KG1 (cell line): Measurements from ENCODE around the gene DSCAM.
"Not testable (repeated sequence)": the region's sequence is repeated elsewhere in the genome, so short reads cannot be mapped to it uniquely, and the experiment has no call there.

Source experiments
- DNase-seq: peaks from one replicate; lab custom pipeline; 2025; lab: John Stamatoyannopoulos, UW

The DSCAM gene

GRCh38 chr21:40049031-40049930 lies 797.7 kb downstream of the DSCAM start:
- DNase-seq = no peak

GRCh38 chr21:40047993-40048730 lies 798.8 kb downstream of the DSCAM start:
- DNase-seq = no peak

GRCh38 chr21:40047211-40047610 lies 799.7 kb downstream of the DSCAM start:
- DNase-seq = no peak

- DNase-seq = no peak
These were observed 803.1 kb downstream of the DSCAM start for GRCh38 chr21:40043866-40044265.

- DNase-seq = no peak
These were observed 803.5 kb downstream of the DSCAM start for GRCh38 chr21:40043423-40043822.

GRCh38 chr21:40041446-40041845 lies 805.5 kb downstream of the DSCAM start:
- no peak for DNase-seq

- not testable (repeated sequence) for DNase-seq
These were observed 813.7 kb downstream of the DSCAM start for GRCh38 chr21:40033156-40033782.

- no peak for DNase-seq
These were observed 817.1 kb downstream of the DSCAM start for GRCh38 chr21:40029888-40030287.

- not testable (repeated sequence) for DNase-seq
These were observed 818.6 kb downstream of the DSCAM start for GRCh38 chr21:40028393-40028792.

GRCh38 chr21:40021558-40022351 lies 825.2 kb downstream of the DSCAM start:
- DNase-seq = no peak

GRCh38 chr21:40020651-40021050 lies 826.3 kb downstream of the DSCAM start:
- DNase-seq = no peak

GRCh38 chr21:40018871-40019475 lies 828.0 kb downstream of the DSCAM start:
- DNase-seq = no peak

- no peak for DNase-seq
These were observed 830.3 kb downstream of the DSCAM start for GRCh38 chr21:40016667-40017066.

GRCh38 chr21:40016234-40016633 lies 830.7 kb downstream of the DSCAM start:
- no peak for DNase-seq

GRCh38 chr21:40015818-40016217 lies 831.1 kb downstream of the DSCAM start:
- no peak for DNase-seq

- no peak for DNase-seq
These were observed 832.6 kb downstream of the DSCAM start for GRCh38 chr21:40014394-40014793.

- no peak for DNase-seq
These were observed 833.8 kb downstream of the DSCAM start for GRCh38 chr21:40013001-40013735.

- DNase-seq = no peak
These were observed 835.6 kb downstream of the DSCAM start for GRCh38 chr21:40011371-40011770.

- DNase-seq = no peak
These were observed 844.0 kb downstream of the DSCAM start for GRCh38 chr21:40002978-40003377.

GRCh38 chr21:39984286-39984991 lies 862.5 kb downstream of the DSCAM start:
- DNase-seq = no peak
